Activated CD4-positive, alpha-beta T cell treated with anti-CD3 and anti-CD28 coated beads, Interleukin-2, amount 50 U/mL, for 1 hour (primary cell): ENCODE measurements around the gene NMNAT3.

Experiments
- DNase-seq: peaks from one replicate; pipeline ENCODE4 v3.0.0-alpha.2; 2020

The NMNAT3 gene

GRCh38 chr3:139574026-139574947 is 103.5 kb downstream of the NMNAT3 start:
- no peak for DNase-seq

- no peak for DNase-seq
These were observed 104.7 kb downstream of the NMNAT3 start for GRCh38 chr3:139572847-139573672.

GRCh38 chr3:139571711-139572110 is 106.1 kb downstream of the NMNAT3 start:
- no peak for DNase-seq

- DNase-seq: no peak
These were observed 113.4 kb downstream of the NMNAT3 start for GRCh38 chr3:139564294-139564861.

GRCh38 chr3:139561959-139562676 is 115.7 kb downstream of the NMNAT3 start:
- DNase-seq: no peak

GRCh38 chr3:139561255-139561817 is 116.4 kb downstream of the NMNAT3 start:
- no peak for DNase-seq

GRCh38 chr3:139560411-139560810 is 117.4 kb downstream of the NMNAT3 start:
- DNase-seq: no peak

- DNase-seq: no peak
These were observed 118.2 kb downstream of the NMNAT3 start for GRCh38 chr3:139559541-139559940.

- DNase-seq: no peak
These were observed 119.2 kb downstream of the NMNAT3 start for GRCh38 chr3:139558351-139559266.

- DNase-seq: no peak
These were observed 120.7 kb downstream of the NMNAT3 start for GRCh38 chr3:139557041-139557440.

GRCh38 chr3:139555249-139555648 is 122.5 kb downstream of the NMNAT3 start:
- no peak for DNase-seq

GRCh38 chr3:139554628-139555027 is 123.1 kb downstream of the NMNAT3 start:
- no peak for DNase-seq

- no peak for DNase-seq
These were observed 125.0 kb downstream of the NMNAT3 start for GRCh38 chr3:139552632-139553365.

- DNase-seq: no peak
These were observed 129.0 kb downstream of the NMNAT3 start for GRCh38 chr3:139548801-139549200.

- no peak for DNase-seq
These were observed 130.1 kb downstream of the NMNAT3 start for GRCh38 chr3:139547666-139548065.

- DNase-seq: no peak
These were observed 131.0 kb downstream of the NMNAT3 start for GRCh38 chr3:139546772-139547171.

GRCh38 chr3:139541532-139542288 is 136.1 kb downstream of the NMNAT3 start:
- no peak for DNase-seq

GRCh38 chr3:139540651-139541531 is 136.9 kb downstream of the NMNAT3 start:
- no peak for DNase-seq

- DNase-seq: no peak
These were observed 139.0 kb downstream of the NMNAT3 start for GRCh38 chr3:139538733-139539132.
